SK-N-SH (cell line): ENCODE results near the gene MCTP1. TPM values are rescaled to one million over a fixed set of nuclear protein-coding genes. Genes with fewer than 3 reads are reported as not detected.

Experiments used
- CTCF ChIA-PET: fragments of 300-600, 350-600 bp; formaldehyde crosslinking; extraction: SDS; loops from one replicate; lab custom pipeline; 2021; lab: Yijun Ruan, JAX
- POLR2A ChIA-PET: fragments of 350-600 bp; sonication (Branson Sonifier 250); formaldehyde crosslinking; extraction: SDS; loops from one replicate; lab custom pipeline; 2020; ENCODE audit warnings: antibody characterized with exemption, inconsistent platforms; lab: Yijun Ruan, JAX
- DNase-seq: peaks from one replicate; pipeline ENCODE4 v3.0.0; 2012
- H2AFZ ChIP-seq: fragments of 200-600 bp; sonication (generic); 2 replicates; pipeline ENCODE4 v1.8.1; 2016; ENCODE audit warnings: antibody characterized with exemption, mild to moderate bottlenecking, low read depth
- H3F3A ChIP-seq: fragments of 200-600 bp; sonication (generic); replicated peaks from 2 replicates; pipeline ENCODE3; 2016; ENCODE audit warnings: antibody characterized with exemption, mild to moderate bottlenecking; ENCODE audit not compliant: insufficient read depth
- H3K27ac ChIP-seq, 2 experiments: fragments of 200-500 bp in 1 of 2; fragments of 200-600 bp in 1 of 2; sonication (Bioruptor generic) in 1 of 2; sonication (generic), shearing (Covaris generic) in 1 of 2; 2 replicates each; pipeline versions ENCODE4 v1.5.1 to v1.6.1; 2014 to 2016; ENCODE audit warnings: low read depth in 2 of 2, inconsistent platforms in 1 of 2, low read length in 1 of 2, mild to moderate bottlenecking in 1 of 2, mixed read lengths in 1 of 2
- H3K27me3 ChIP-seq: fragments of 200-600 bp; sonication (generic), shearing (Covaris generic); 2 replicates; pipeline ENCODE4 v1.6.1; 2016; ENCODE audit warnings: mixed run types; ENCODE audit not compliant: insufficient read depth
- H3K36me3 ChIP-seq, 2 experiments: fragments of 200-500 bp in 1 of 2; fragments of 200-600 bp in 1 of 2; sonication (Bioruptor generic) in 1 of 2; sonication (generic) in 1 of 2; replicated peaks in 1 of 2; 2 replicates each; pipeline versions ENCODE3 to v1.5.1; 2014 to 2016; ENCODE audit warnings: low read length in 1 of 2, mild to moderate bottlenecking in 1 of 2; ENCODE audit not compliant: insufficient read depth in 2 of 2, control insufficient read depth in 1 of 2
- H3K4me1 ChIP-seq, 2 experiments: fragments of 200-500 bp in 1 of 2; fragments of 200-600 bp in 1 of 2; sonication (Bioruptor generic) in 1 of 2; sonication (generic), shearing (Covaris generic) in 1 of 2; 2 replicates each; pipeline versions ENCODE4 v1.5.1 to v1.6.1; 2014 to 2016; ENCODE audit warnings: low read depth in 1 of 2, low read length in 1 of 2, mixed run types in 1 of 2; ENCODE audit not compliant: insufficient read depth in 2 of 2, control insufficient read depth in 1 of 2
- H3K4me2 ChIP-seq: fragments of 200-600 bp; sonication (generic), shearing (Covaris generic); 2 replicates; pipeline ENCODE4 v1.6.1; 2017; ENCODE audit warnings: mixed run types
- H3K4me3 ChIP-seq, 2 experiments: fragments of 200-500 bp in 1 of 2; fragments of 200-600 bp in 1 of 2; sonication (Bioruptor generic) in 1 of 2; sonication (generic), shearing (Covaris generic) in 1 of 2; 2 replicates each; pipeline versions ENCODE4 v1.5.1 to v1.8.1; 2014 to 2016; ENCODE audit warnings: low read depth in 2 of 2, inconsistent platforms in 1 of 2, low read length in 1 of 2, mild to moderate bottlenecking in 1 of 2, mixed read lengths in 1 of 2, moderate library complexity in 1 of 2
- H3K79me2 ChIP-seq: fragments of 200-600 bp; sonication (generic); 2 replicates; pipeline ENCODE4 v1.8.1; 2017; ENCODE audit warnings: mild to moderate bottlenecking; ENCODE audit not compliant: insufficient read depth
- H3K9ac ChIP-seq: fragments of 200-600 bp; sonication (generic); 2 replicates; pipeline ENCODE4 v1.6.1; 2017; ENCODE audit warnings: mixed run types
- H3K9me2 ChIP-seq: fragments of 200-600 bp; sonication (generic); 2 replicates; pipeline ENCODE4 v1.6.1; 2017; ENCODE audit warnings: mixed run types
- H3K9me3 ChIP-seq: fragments of 200-600 bp; sonication (generic); 2 replicates; pipeline ENCODE4 v1.6.1; 2017; ENCODE audit warnings: mixed run types, mild to moderate bottlenecking, moderate library complexity
- H4K20me1 ChIP-seq: fragments of 200-600 bp; sonication (generic); 2 replicates; pipeline ENCODE4 v1.6.1; 2017; ENCODE audit warnings: mild to moderate bottlenecking, mixed run types; ENCODE audit not compliant: insufficient read depth
- CHD2 ChIP-seq: fragments of 150-350 bp; IDR thresholded peaks from 2 replicates; pipeline ENCODE4 v1.6.1; 2018; ENCODE audit warnings: low read length; ENCODE audit not compliant: partially characterized antibody
- ELF1 ChIP-seq: IDR thresholded peaks from 2 replicates; pipeline ENCODE4 v1.4.0; 2012
- EP300 ChIP-seq, 2 experiments: IDR thresholded peaks; 2 replicates each; pipeline versions ENCODE4 v1.4.0 to v1.6.1; 2012; ENCODE audit warnings: borderline replicate concordance in 1 of 2, low read depth in 1 of 2, low read length in 1 of 2
- MEF2A ChIP-seq: IDR thresholded peaks from 2 replicates; pipeline ENCODE4 v1.4.0; 2012; ENCODE audit warnings: low read depth, borderline replicate concordance
- MXI1 ChIP-seq: IDR thresholded peaks from 2 replicates; pipeline ENCODE4 v1.6.1; 2012; ENCODE audit warnings: mild to moderate bottlenecking, low read depth, low read length, improper control_type of control experiment
- RCOR1 ChIP-seq: fragments of 150-350 bp; IDR thresholded peaks from 2 replicates; pipeline ENCODE4 v1.6.1; 2017; ENCODE audit warnings: antibody characterized with exemption, low read length
- REST ChIP-seq: IDR thresholded peaks from 2 replicates; pipeline ENCODE4 v1.6.1; 2012; ENCODE audit warnings: mild to moderate bottlenecking, low read depth, low read length, moderate library complexity
- SIN3A ChIP-seq: IDR thresholded peaks from 2 replicates; pipeline ENCODE4 v1.6.1; 2012; ENCODE audit warnings: low read depth, mild to moderate bottlenecking, low read length, moderate library complexity, borderline replicate concordance
- SMC3 ChIP-seq: IDR thresholded peaks from 2 replicates; pipeline ENCODE4 v1.6.1; 2012; ENCODE audit warnings: low read depth, low read length, improper control_type of control experiment
- WGBS: methylation state at CpG from one replicate; pipeline ENCODE4 v1.1.6; 2017; ENCODE audit warnings: low lambda C conversion rate; 5-methylcytosine and 5-hydroxymethylcytosine counted together
- polyA plus RNA-seq, 3 experiments: library from polyadenylated mRNA; depleted of rRNA; stranded (reverse); fragments of >200 nt; gene quantifications; 2 replicates each; pipeline ENCODE4 v1.2.3, GENCODE V29; 2012
- TF ChIP-seq, protein P1 (sequence below): fragments of 150-350 bp; IDR thresholded peaks from 2 replicates; pipeline ENCODE4 v1.6.1; 2017; ENCODE audit warnings: antibody characterized with exemption, low read length, low read depth, borderline replicate concordance
- TF ChIP-seq, protein P2 (sequence below): IDR thresholded peaks from 2 replicates; pipeline ENCODE4 v1.4.0; 2012; ENCODE audit warnings: low read depth, borderline replicate concordance

MCTP1 gene
- polyA plus RNA-seq, 1 of the 3 experiments (the other 2 are of a cell fraction): 0.53 TPM

DNA sequence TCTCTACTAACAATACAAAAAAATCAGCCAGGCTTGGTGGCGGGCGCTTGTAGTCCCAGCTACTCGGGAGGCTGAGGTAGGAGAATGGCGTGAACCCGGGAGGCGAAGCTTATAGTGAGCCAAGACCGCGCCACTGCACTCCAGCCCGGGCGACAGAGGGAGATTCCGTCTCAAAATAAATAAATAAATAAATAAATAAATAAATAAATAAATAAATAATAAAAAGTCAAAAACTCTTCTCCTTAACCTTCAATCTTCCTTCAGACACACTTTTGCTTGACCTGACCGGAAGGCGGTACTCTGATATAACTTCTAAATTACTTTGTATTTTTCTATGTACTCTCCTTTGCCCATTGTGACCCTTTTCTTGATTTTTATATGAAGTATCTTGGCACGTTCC, 364.3 kb downstream of the MCTP1 start (continued):
- TF ChIP-seq, protein P1, sequence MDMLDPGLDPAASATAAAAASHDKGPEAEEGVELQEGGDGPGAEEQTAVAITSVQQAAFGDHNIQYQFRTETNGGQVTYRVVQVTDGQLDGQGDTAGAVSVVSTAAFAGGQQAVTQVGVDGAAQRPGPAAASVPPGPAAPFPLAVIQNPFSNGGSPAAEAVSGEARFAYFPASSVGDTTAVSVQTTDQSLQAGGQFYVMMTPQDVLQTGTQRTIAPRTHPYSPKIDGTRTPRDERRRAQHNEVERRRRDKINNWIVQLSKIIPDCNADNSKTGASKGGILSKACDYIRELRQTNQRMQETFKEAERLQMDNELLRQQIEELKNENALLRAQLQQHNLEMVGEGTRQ: no peak

- TF ChIP-seq REST (no peak), SMC3 (no peak), MEF2A (no peak), CHD2 (no peak), EP300 (IDR thresholded peaks at IDR 0.05; ENCODE audit: borderline replicate concordance in 1 of 2, low read depth in 1 of 2, low read length in 1 of 2) (no peak), RCOR1 (no peak), SIN3A (no peak)
- TF ChIP-seq, protein P2, sequence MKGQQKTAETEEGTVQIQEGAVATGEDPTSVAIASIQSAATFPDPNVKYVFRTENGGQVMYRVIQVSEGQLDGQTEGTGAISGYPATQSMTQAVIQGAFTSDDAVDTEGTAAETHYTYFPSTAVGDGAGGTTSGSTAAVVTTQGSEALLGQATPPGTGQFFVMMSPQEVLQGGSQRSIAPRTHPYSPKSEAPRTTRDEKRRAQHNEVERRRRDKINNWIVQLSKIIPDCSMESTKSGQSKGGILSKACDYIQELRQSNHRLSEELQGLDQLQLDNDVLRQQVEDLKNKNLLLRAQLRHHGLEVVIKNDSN: no peak
- TF ChIP-seq, all 33 proteins: peak for 0
- no peak overlapping the region for H3K27ac ChIP-seq
- no peaks in the 10 kb centered on the region for H3K4me1 ChIP-seq
- H3K4me2 ChIP-seq: no peak overlapping the region
- no peaks in the 10 kb centered on the region for H3K9me2 ChIP-seq
- no peaks in the 10 kb centered on the region for H3F3A ChIP-seq
- no peak for DNase-seq
- H3K9ac ChIP-seq: no peak overlapping the region
- ChIA-PET POLR2A (no interaction called here), CTCF (no interaction called here)
- H2AFZ ChIP-seq: no peak overlapping the region
- no peak overlapping the region for H3K4me3 ChIP-seq
- H4K20me1 ChIP-seq: no peaks in the 10 kb centered on the region
- no peaks in the 10 kb centered on the region for H3K9me3 ChIP-seq
- no peaks in the 10 kb centered on the region for H3K79me2 ChIP-seq
- H3K36me3 ChIP-seq: no peaks in the 10 kb centered on the region
- no peaks in the 10 kb centered on the region for H3K27me3 ChIP-seq
- WGBS: 76% methylated on average over 2 of the region's 2 CpGs
Observed at GRCh38 chr5:94916619-94917018, 368.3 kb downstream of the MCTP1 start.

DNA sequence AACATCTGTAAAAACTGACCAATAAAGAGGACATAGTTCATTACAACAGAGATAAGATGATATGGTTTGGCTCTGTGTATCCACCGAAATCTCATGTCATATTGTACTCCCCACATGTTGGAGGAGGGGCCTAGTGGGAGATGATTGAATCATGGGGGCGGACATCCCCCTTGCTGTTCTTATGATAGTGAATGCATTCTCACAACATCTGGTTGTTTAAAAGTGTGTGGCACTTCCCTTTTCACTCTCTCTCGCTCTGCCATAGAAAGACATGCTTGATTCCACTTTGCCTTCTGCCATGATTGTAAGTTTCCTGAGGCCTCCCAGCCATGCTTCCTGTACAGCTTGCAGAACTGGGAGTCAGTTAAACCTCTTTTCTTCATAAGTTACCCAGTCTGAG, 373.6 kb downstream of the MCTP1 start:
- H3K4me2 ChIP-seq: no peak overlapping the region
- H3K27me3 ChIP-seq: no peaks in the 10 kb centered on the region
- WGBS: 58% methylated on average over 3 of the region's 3 CpGs
- H3F3A ChIP-seq: peaks cover 3% of the 10 kb centered on the region
- no peak for DNase-seq
- POLR2A ChIA-PET: no interaction called here
- H3K9me3 ChIP-seq: no peaks in the 10 kb centered on the region
- no peak overlapping the region for H3K27ac ChIP-seq
- H3K36me3 ChIP-seq: no peaks in the 10 kb centered on the region
- H3K9me2 ChIP-seq: no peaks in the 10 kb centered on the region
- no peaks in the 10 kb centered on the region for H3K79me2 ChIP-seq
- H3K9ac ChIP-seq: no peak overlapping the region
- CTCF ChIA-PET: interaction anchor here (2.1 to 2.5 kb wide), 2 partner anchors 8 to 18 kb away, joined by 10 to 13 read pairs; no protein-coding TSS in a partner anchor
- no peak overlapping the region for H2AFZ ChIP-seq
- no peak overlapping the region for H3K4me3 ChIP-seq
- H4K20me1 ChIP-seq: no peaks in the 10 kb centered on the region
- TF ChIP-seq ELF1: no peak
- TF ChIP-seq MXI1: no peak
- H3K4me1 ChIP-seq: no peaks in the 10 kb centered on the region
